Immature natural killer cell (primary cell): ENCODE measurements around the gene CBLN3. TPM values are rescaled to one million over a fixed set of nuclear protein-coding genes. Genes with fewer than 3 reads are reported as not detected.

Source experiments
- DNase-seq, 3 donors: peaks; one replicate each; pipeline ENCODE4 v3.0.0; 2022; ENCODE audit warnings: mixed read lengths in 1 of 3
- H3K27ac Mint-ChIP-seq, 6 donors: one replicate each; pipeline ENCODE4 v1.8.0; 2020; ENCODE audit warnings: mixed read lengths in 6 of 6, mild to moderate bottlenecking in 5 of 6, inconsistent platforms in 4 of 6, moderate library complexity in 3 of 6
- H3K27me3 Mint-ChIP-seq, 3 donors: one replicate each; pipeline ENCODE4 v1.8.0; 2020 to 2021; ENCODE audit warnings: low read depth in 3 of 3, mild to moderate bottlenecking in 3 of 3, mixed read lengths in 3 of 3, moderate library complexity in 3 of 3, inconsistent platforms in 1 of 3
- H3K36me3 Mint-ChIP-seq, 3 donors: one replicate each; pipeline ENCODE4 v1.8.0; 2020; ENCODE audit warnings: mixed read lengths in 3 of 3, inconsistent platforms in 2 of 3, mild to moderate bottlenecking in 2 of 3
- H3K4me1 Mint-ChIP-seq, 2 donors: one replicate each; pipeline ENCODE4 v1.8.0; 2020; ENCODE audit warnings: inconsistent platforms in 2 of 2, mild to moderate bottlenecking in 2 of 2, mixed read lengths in 2 of 2, moderate library complexity in 1 of 2
- H3K4me3 Mint-ChIP-seq, 5 donors: one replicate each; pipeline ENCODE4 v1.8.0; 2020; ENCODE audit warnings: mild to moderate bottlenecking in 5 of 5, mixed read lengths in 5 of 5, inconsistent platforms in 3 of 5, moderate library complexity in 3 of 5
- H3K9me3 Mint-ChIP-seq, 6 donors: one replicate each; pipeline ENCODE4 v1.8.0; 2020; ENCODE audit warnings: mild to moderate bottlenecking in 6 of 6, mixed read lengths in 6 of 6, inconsistent platforms in 4 of 6, moderate library complexity in 3 of 6
- polyA plus RNA-seq, 3 donors: library from polyadenylated mRNA; unstranded; fragments of 300-500 nt; fragmentation: Illumina TruSeq; gene quantifications; one replicate each; pipeline ENCODE4 v1.2.3, GENCODE V29; 2021

CBLN3 gene
- polyA plus RNA-seq, 3 donors from 2014 or later: not detected

- Mint-ChIP-seq H3K27ac (no peak overlapping the region), H3K4me3 (no peak overlapping the region), H3K4me1 (no peaks in the 10 kb centered on the region), H3K27me3 (peaks cover 4 to 7% (median 5%) of the 10 kb centered on the region in 3 donors), H3K36me3 (no peaks in the 10 kb centered on the region), H3K9me3 (no peaks in the 10 kb centered on the region)
- no peak for DNase-seq
Observed at GRCh38 chr14:24385524-24385923, 43.9 kb downstream of the CBLN3 start.

- Mint-ChIP-seq H3K9me3 (no peaks in the 10 kb centered on the region), H3K4me3 (no peak overlapping the region), H3K27me3 (peaks cover 3 to 5% (median 3%) of the 10 kb centered on the region in 3 donors), H3K27ac (no peak overlapping the region), H3K4me1 (no peaks in the 10 kb centered on the region), H3K36me3 (no peaks in the 10 kb centered on the region)
- no peak for DNase-seq
Observed at GRCh38 chr14:24384169-24384568, 45.3 kb downstream of the CBLN3 start.

GRCh38 chr14:24382064-24382371, 47.5 kb downstream of the CBLN3 start:
- Mint-ChIP-seq H3K4me3 (no peak overlapping the region), H3K4me1 (no peaks in the 10 kb centered on the region), H3K9me3 (no peaks in the 10 kb centered on the region), H3K27ac (no peak overlapping the region), H3K27me3 (peaks cover 2 to 4% (median 3%) of the 10 kb centered on the region in 3 donors), H3K36me3 (no peaks in the 10 kb centered on the region)
- no peak for DNase-seq

- H3K4me3 Mint-ChIP-seq: no peak overlapping the region
- no peaks in the 10 kb centered on the region for H3K36me3 Mint-ChIP-seq
- H3K27ac Mint-ChIP-seq: no peak overlapping the region
- no peaks in the 10 kb centered on the region for H3K9me3 Mint-ChIP-seq
- H3K27me3 Mint-ChIP-seq: peaks cover 2 to 5% (median 3%) of the 10 kb centered on the region in 3 donors
- no peaks in the 10 kb centered on the region for H3K4me1 Mint-ChIP-seq
- no peak for DNase-seq
Observed at GRCh38 chr14:24381363-24382063, 48.0 kb downstream of the CBLN3 start.

GRCh38 chr14:24379907-24380730, 49.3 kb downstream of the CBLN3 start:
- Mint-ChIP-seq H3K4me1 (no peaks in the 10 kb centered on the region), H3K27me3 (peaks cover 2 to 5% (median 3%) of the 10 kb centered on the region in 3 donors), H3K36me3 (no peaks in the 10 kb centered on the region), H3K4me3 (no peak overlapping the region), H3K27ac (no peak overlapping the region), H3K9me3 (no peaks in the 10 kb centered on the region)
- no peak for DNase-seq

GRCh38 chr14:24378981-24379906, 50.2 kb downstream of the CBLN3 start:
- H3K36me3 Mint-ChIP-seq: no peaks in the 10 kb centered on the region
- no peak overlapping the region for H3K4me3 Mint-ChIP-seq
- H3K27ac Mint-ChIP-seq: no peak overlapping the region
- H3K9me3 Mint-ChIP-seq: no peaks in the 10 kb centered on the region
- peaks cover 2 to 5% (median 3%) of the 10 kb centered on the region in 3 donors for H3K27me3 Mint-ChIP-seq
- no peak for DNase-seq
- no peaks in the 10 kb centered on the region for H3K4me1 Mint-ChIP-seq

- no peak for DNase-seq
- no peak overlapping the region for H3K4me3 Mint-ChIP-seq
- H3K27ac Mint-ChIP-seq: no peak overlapping the region
- H3K27me3 Mint-ChIP-seq: peaks cover 2 to 5% (median 3%) of the 10 kb centered on the region in 3 donors
- H3K4me1 Mint-ChIP-seq: no peaks in the 10 kb centered on the region
- no peaks in the 10 kb centered on the region for H3K36me3 Mint-ChIP-seq
- H3K9me3 Mint-ChIP-seq: no peaks in the 10 kb centered on the region
Observed at GRCh38 chr14:24378327-24378726, 51.1 kb downstream of the CBLN3 start.

GRCh38 chr14:24377657-24378056, 51.8 kb downstream of the CBLN3 start:
- no peaks in the 10 kb centered on the region for H3K36me3 Mint-ChIP-seq
- H3K27ac Mint-ChIP-seq: no peak overlapping the region
- H3K4me1 Mint-ChIP-seq: no peaks in the 10 kb centered on the region
- no peak for DNase-seq
- no peaks in the 10 kb centered on the region for H3K9me3 Mint-ChIP-seq
- H3K4me3 Mint-ChIP-seq: no peak overlapping the region
- H3K27me3 Mint-ChIP-seq: peaks cover 2 to 5% (median 3%) of the 10 kb centered on the region in 3 donors

- Mint-ChIP-seq H3K27me3 (peaks cover 3 to 5% (median 5%) of the 10 kb centered on the region in 3 donors), H3K36me3 (no peaks in the 10 kb centered on the region), H3K4me3 (no peak overlapping the region)
Observed at GRCh38 chr14:24377126-24377525, 52.3 kb downstream of the CBLN3 start.

More at GRCh38 chr14:24377126-24377525, 52.3 kb downstream of the CBLN3 start:
- no peak overlapping the region for H3K27ac Mint-ChIP-seq
- DNase-seq: no peak
- no peaks in the 10 kb centered on the region for H3K4me1 Mint-ChIP-seq
- H3K9me3 Mint-ChIP-seq: no peaks in the 10 kb centered on the region

Other genes starting within 250 kb of the CBLN3 start
- 10 to 100 TPM; 10.1 to 21.0 (median 11.3) TPM for gene IPO4, start 240.9 kb downstream of the CBLN3 start, polyA plus RNA-seq
- 10 to 100 TPM; 31.0 to 60.5 (median 42.4) TPM for gene TM9SF1, start 234.2 kb downstream of the CBLN3 start, polyA plus RNA-seq
- gene TSSK4, start 224.0 kb downstream of the CBLN3 start, polyA plus RNA-seq: 1 to 10 TPM in 2 of 3 donors, under 1 TPM in 1; 0.38 to 3.0 (median 3.0) TPM
- 100 to 1,000 TPM; 162 to 203 (median 168) TPM for gene CHMP4A, start 216.2 kb downstream of the CBLN3 start, polyA plus RNA-seq
- gene MDP1, start 213.6 kb downstream of the CBLN3 start, polyA plus RNA-seq: 10 to 100 TPM; 29.2 to 45.5 (median 29.5) TPM
- gene NEDD8, start 197.3 kb downstream of the CBLN3 start, polyA plus RNA-seq: 100 to 1,000 TPM; 347 to 503 (median 373) TPM
- gene GMPR2, start 196.7 kb downstream of the CBLN3 start, polyA plus RNA-seq: 100 to 1,000 TPM in 1 of 3 donors, 10 to 100 TPM in 2; 89.3 to 134 (median 96.0) TPM
- gene TINF2, start 187.0 kb downstream of the CBLN3 start, polyA plus RNA-seq: 100 to 1,000 TPM; 248 to 289 (median 249) TPM
- under 1 TPM in 1 of 3 donors, not detected in 2; 0.41 TPM for gene TGM1, start 166.5 kb downstream of the CBLN3 start, polyA plus RNA-seq
- 10 to 100 TPM; 23.3 to 52.0 (median 38.6) TPM for gene RABGGTA, start 158.1 kb downstream of the CBLN3 start, polyA plus RNA-seq
- gene DHRS1, start 129.9 kb downstream of the CBLN3 start, polyA plus RNA-seq: 10 to 100 TPM; 31.4 to 35.9 (median 31.7) TPM
- 1 to 10 TPM in 2 of 3 donors, not detected in 1; 1.4 to 2.4 TPM for gene NOP9, start 129.8 kb downstream of the CBLN3 start, polyA plus RNA-seq
- 10 to 100 TPM; 31.6 to 81.9 (median 52.1) TPM for gene CIDEB, start 121.7 kb downstream of the CBLN3 start, polyA plus RNA-seq
- 1 to 10 TPM; 2.1 to 4.9 (median 3.9) TPM for gene LTB4R2, start 119.5 kb downstream of the CBLN3 start, polyA plus RNA-seq
- 10 to 100 TPM; 12.4 to 13.7 (median 12.7) TPM for gene LTB4R, start 118.2 kb downstream of the CBLN3 start, polyA plus RNA-seq
- under 1 TPM in 2 of 3 donors, not detected in 1; 0.31 to 0.52 TPM for gene ADCY4, start 94.6 kb downstream of the CBLN3 start, polyA plus RNA-seq
- 10 to 100 TPM; 13.5 to 21.4 (median 16.0) TPM for gene RIPK3, start 89.7 kb downstream of the CBLN3 start, polyA plus RNA-seq
- gene NFATC4, start 61.5 kb downstream of the CBLN3 start, polyA plus RNA-seq: not detected
- under 1 TPM in 2 of 3 donors, not detected in 1; 0.18 TPM for gene NYNRIN, start 30.7 kb downstream of the CBLN3 start, polyA plus RNA-seq
- gene KHNYN, start 286 bp upstream of the CBLN3 start, polyA plus RNA-seq: 10 to 100 TPM; 12.5 to 28.0 (median 25.6) TPM
- 10 to 100 TPM; 62.2 to 91.2 (median 82.6) TPM for gene SDR39U1, start 13.1 kb upstream of the CBLN3 start, polyA plus RNA-seq
- gene CMA1, start 78.6 kb upstream of the CBLN3 start, polyA plus RNA-seq: not detected
- gene CTSG, start 146.6 kb upstream of the CBLN3 start, polyA plus RNA-seq: under 1 TPM in 1 of 3 donors, not detected in 2; 0.24 TPM
- 1,000 to 10,000 TPM in 2 of 3 donors, 100 to 1,000 TPM in 1; 981 to 1,459 (median 1,297) TPM for gene GZMH, start 180.0 kb upstream of the CBLN3 start, polyA plus RNA-seq
- 1,000 to 10,000 TPM; 2,800 to 4,930 (median 2,869) TPM for gene GZMB, start 204.5 kb upstream of the CBLN3 start, polyA plus RNA-seq